22Rv1 (cell line): Measurements from ENCODE around the gene U2AF1L4.

Experiments
- ZFX ChIP-seq: fragments of 450-650 bp; IDR thresholded peaks from 2 replicates; pipeline ENCODE4 v1.6.1; 2017; ENCODE audit warnings: antibody characterized with exemption, borderline replicate concordance
- TF ChIP-seq, protein P1 (sequence below): fragments of 450-650 bp; IDR thresholded peaks from 2 replicates; pipeline ENCODE4 v1.5.1; 2017; ENCODE audit warnings: mild to moderate bottlenecking

GRCh38 chr19:35774274-35775045 is 29.2 kb upstream of the U2AF1L4 start:
- TF ChIP-seq, protein P1, sequence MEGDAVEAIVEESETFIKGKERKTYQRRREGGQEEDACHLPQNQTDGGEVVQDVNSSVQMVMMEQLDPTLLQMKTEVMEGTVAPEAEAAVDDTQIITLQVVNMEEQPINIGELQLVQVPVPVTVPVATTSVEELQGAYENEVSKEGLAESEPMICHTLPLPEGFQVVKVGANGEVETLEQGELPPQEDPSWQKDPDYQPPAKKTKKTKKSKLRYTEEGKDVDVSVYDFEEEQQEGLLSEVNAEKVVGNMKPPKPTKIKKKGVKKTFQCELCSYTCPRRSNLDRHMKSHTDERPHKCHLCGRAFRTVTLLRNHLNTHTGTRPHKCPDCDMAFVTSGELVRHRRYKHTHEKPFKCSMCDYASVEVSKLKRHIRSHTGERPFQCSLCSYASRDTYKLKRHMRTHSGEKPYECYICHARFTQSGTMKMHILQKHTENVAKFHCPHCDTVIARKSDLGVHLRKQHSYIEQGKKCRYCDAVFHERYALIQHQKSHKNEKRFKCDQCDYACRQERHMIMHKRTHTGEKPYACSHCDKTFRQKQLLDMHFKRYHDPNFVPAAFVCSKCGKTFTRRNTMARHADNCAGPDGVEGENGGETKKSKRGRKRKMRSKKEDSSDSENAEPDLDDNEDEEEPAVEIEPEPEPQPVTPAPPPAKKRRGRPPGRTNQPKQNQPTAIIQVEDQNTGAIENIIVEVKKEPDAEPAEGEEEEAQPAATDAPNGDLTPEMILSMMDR = no peak
- TF ChIP-seq ZFX = no peak
